Osteoblast (primary cell): ENCODE measurements around the gene SLC37A2. TPM values are rescaled to one million over a fixed set of nuclear protein-coding genes. Genes with fewer than 3 reads are reported as not detected.

ENCODE experiments used
- DNase-seq: peaks from one replicate; pipeline ENCODE4 v3.0.0; 2011; ENCODE audit warnings: low spot score, mixed read lengths; ENCODE audit not compliant: insufficient read length; ENCODE audit errors: missing footprints
- H2AFZ ChIP-seq: 2 replicates; pipeline ENCODE4 v1.6.0; 2011; ENCODE audit warnings: mild to moderate bottlenecking, low read length
- H3K27ac ChIP-seq: 2 replicates; pipeline ENCODE4 v1.5.1; 2011; ENCODE audit warnings: mild to moderate bottlenecking, low read depth, low read length, moderate library complexity
- H3K27me3 ChIP-seq: 2 replicates; pipeline ENCODE4 v1.6.0; 2012; ENCODE audit warnings: mild to moderate bottlenecking, control low read depth, inconsistent platforms, low read length, moderate library complexity; ENCODE audit not compliant: insufficient read depth
- H3K36me3 ChIP-seq: 2 replicates; pipeline ENCODE4 v1.5.1; 2011; ENCODE audit warnings: mild to moderate bottlenecking, low read length, control low read depth, moderate library complexity; ENCODE audit not compliant: insufficient read depth
- H3K4me1 ChIP-seq: 2 replicates; pipeline ENCODE4 v1.5.1; 2011; ENCODE audit warnings: mild to moderate bottlenecking, low read length, control low read depth, moderate library complexity; ENCODE audit not compliant: insufficient read depth
- H3K4me2 ChIP-seq: 2 replicates; pipeline ENCODE4 v1.6.0; 2011; ENCODE audit warnings: mild to moderate bottlenecking, low read length; ENCODE audit not compliant: insufficient read depth
- H3K4me3 ChIP-seq: fragments of 200-600 bp; sonication (generic); 3 replicates; pipeline ENCODE4 v1.5.1; 2012; ENCODE audit warnings: mild to moderate bottlenecking, low read length, inconsistent platforms; ENCODE audit not compliant: insufficient read depth
- H3K79me2 ChIP-seq: 2 replicates; pipeline ENCODE4 v1.6.0; 2012; ENCODE audit warnings: mild to moderate bottlenecking, low read length, control low read depth, inconsistent platforms; ENCODE audit not compliant: insufficient read depth
- H3K9me3 ChIP-seq: 2 replicates; pipeline ENCODE4 v1.5.1; 2011; ENCODE audit warnings: low read depth, low read length, control low read depth
- H4K20me1 ChIP-seq: 2 replicates; pipeline ENCODE4 v1.6.0; 2012; ENCODE audit warnings: mild to moderate bottlenecking, low read length, control low read depth; ENCODE audit not compliant: insufficient read depth
- CTCF ChIP-seq: IDR thresholded peaks from 2 replicates; pipeline ENCODE4 v1.5.1; 2011; ENCODE audit warnings: mild to moderate bottlenecking, low read depth, low read length, moderate library complexity; ENCODE audit errors: extremely low read depth
- total RNA-seq: library from RNA; depleted of rRNA; stranded (reverse); fragments of >200 nt; gene quantifications from 2 replicates; pipeline ENCODE4 v1.2.3, GENCODE V29; 2012

The SLC37A2 gene
- total RNA-seq, 1 donor = 0.36 TPM

DNA sequence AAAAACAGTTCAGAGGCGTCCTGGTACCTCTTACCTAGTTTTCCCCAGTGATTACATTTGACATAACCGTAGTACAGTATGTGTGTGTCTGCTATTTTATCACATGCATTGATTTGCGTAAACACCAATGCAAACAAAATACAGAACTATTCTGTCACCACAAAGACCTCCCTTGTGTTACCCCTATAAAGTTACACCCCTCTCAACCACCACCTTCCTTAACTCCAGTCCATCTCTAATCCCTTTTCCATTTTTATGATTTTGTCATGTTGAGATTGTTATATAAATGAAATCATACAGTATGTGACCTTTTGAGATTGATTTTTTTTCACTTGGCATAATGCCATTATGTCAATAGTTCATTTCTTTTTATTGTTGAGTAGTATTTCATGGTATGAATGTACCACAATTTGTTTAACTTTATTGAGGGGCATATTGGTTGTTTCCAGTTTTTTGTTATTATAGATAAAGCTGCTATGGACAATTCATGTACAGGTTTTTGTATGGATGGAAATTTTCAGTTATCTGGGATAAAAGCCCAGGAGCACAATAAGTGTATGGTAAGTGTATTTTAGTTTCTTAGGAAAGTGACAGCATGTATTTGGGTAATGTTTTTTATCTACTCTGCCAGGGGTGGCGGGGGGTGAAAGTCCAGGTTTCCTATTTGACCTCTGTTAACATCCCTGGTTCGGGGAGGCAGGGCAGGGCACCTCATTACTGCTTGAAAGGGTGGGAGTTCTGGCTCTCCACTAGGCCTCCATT, 6.0 kb upstream of the SLC37A2 start:
- Histone ChIP-seq H3K27ac (no peak overlapping the region), H4K20me1 (no peaks in the 10 kb centered on the region), H3K79me2 (no peaks in the 10 kb centered on the region), H3K27me3 (no peaks in the 10 kb centered on the region), H2AFZ (no peak overlapping the region), H3K4me3 (no peak overlapping the region), H3K9me3 (no peaks in the 10 kb centered on the region), H3K4me1 (no peaks in the 10 kb centered on the region), H3K36me3 (no peaks in the 10 kb centered on the region), H3K4me2 (no peak overlapping the region)
- no peak for TF ChIP-seq CTCF
- DNase-seq = no peak

DNA sequence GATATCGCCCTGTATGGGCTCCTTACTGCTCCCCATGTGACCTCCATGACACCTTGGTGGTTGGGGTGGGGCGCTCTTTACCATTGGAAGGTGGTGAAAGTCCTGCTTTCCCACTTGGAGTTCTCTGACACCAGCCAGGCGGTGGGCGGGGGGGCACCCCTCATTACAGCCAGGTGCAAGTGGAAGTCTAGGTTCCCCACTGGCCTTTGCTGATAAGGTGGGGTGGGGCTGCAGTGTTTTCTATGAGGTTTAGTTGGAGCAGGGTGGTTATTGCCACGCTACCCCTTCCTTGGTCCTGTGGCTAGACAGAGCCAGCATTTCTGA, 5.5 kb upstream of the SLC37A2 start:
- no peaks in the 10 kb centered on the region for H3K79me2 ChIP-seq
- no peak overlapping the region for H3K4me3 ChIP-seq
- H3K27ac ChIP-seq = no peak overlapping the region

GRCh38 chr11:125061281-125061680, 1.8 kb upstream of the SLC37A2 start:
- no peak for TF ChIP-seq CTCF
- no peak overlapping the region for H3K4me2 ChIP-seq
- no peak overlapping the region for H3K27ac ChIP-seq
- H3K27me3 ChIP-seq = no peaks in the 10 kb centered on the region
- H2AFZ ChIP-seq = no peak overlapping the region
- H3K79me2 ChIP-seq = no peaks in the 10 kb centered on the region
- no peak overlapping the region for H3K4me3 ChIP-seq
- H3K9me3 ChIP-seq = no peaks in the 10 kb centered on the region
- H3K36me3 ChIP-seq = no peaks in the 10 kb centered on the region
- H3K4me1 ChIP-seq = peaks cover 7% of the 10 kb centered on the region
- no peak for DNase-seq
- H4K20me1 ChIP-seq = no peaks in the 10 kb centered on the region

More for the DNA sequence above, 5.5 kb upstream of the SLC37A2 start:
- Histone ChIP-seq H2AFZ (no peak overlapping the region), H4K20me1 (no peaks in the 10 kb centered on the region), H3K36me3 (no peaks in the 10 kb centered on the region), H3K4me1 (no peaks in the 10 kb centered on the region), H3K27me3 (no peaks in the 10 kb centered on the region), H3K9me3 (no peaks in the 10 kb centered on the region), H3K4me2 (no peak overlapping the region)
- no peak for TF ChIP-seq CTCF
- no peak for DNase-seq

DNA sequence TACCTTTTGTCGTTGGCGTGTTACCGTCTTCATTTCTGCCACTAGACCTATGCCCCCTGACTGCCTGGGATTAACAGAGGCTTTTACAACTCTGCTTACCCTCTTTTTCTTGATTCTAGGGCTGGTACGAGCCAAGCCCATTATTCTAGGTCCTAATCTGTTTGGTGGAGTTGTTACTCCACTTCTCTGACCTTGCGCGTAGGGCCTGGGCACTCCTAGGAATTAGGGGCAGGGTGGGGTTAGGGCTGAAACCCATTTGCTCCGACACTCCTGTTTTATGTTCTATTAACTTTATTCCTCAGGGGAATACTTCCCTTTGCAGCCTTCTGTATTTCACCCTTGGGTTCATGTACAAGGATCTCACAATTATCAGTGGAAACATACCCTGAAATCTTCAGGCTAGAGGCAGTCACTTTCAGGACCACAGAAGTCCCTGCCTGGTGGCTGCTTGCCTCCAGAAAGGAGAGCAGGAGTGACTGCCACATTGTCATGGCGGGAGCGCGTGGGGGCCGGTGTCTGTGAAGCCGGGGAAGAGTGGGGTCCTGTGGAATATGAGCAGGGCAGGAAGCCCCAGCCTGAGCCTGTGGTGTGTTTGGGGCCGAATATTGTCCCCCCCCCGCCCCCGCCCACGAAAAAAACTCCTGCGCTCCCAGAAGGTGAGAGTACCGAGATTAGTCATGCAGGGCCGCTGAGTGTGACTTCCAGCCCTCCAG, 731 bp upstream of the SLC37A2 start:
- Histone ChIP-seq H3K4me3 (peak overlapping the region; percentile 88), H3K27me3 (no peaks in the 10 kb centered on the region), H3K4me2 (peak overlapping the region; percentile 93), H4K20me1 (no peaks in the 10 kb centered on the region), H3K36me3 (no peaks in the 10 kb centered on the region), H3K9me3 (no peaks in the 10 kb centered on the region), H3K4me1 (peaks cover 7% of the 10 kb centered on the region), H3K27ac (no peak overlapping the region), H2AFZ (peak overlapping the region; percentile 97), H3K79me2 (no peaks in the 10 kb centered on the region)
- no peak for TF ChIP-seq CTCF
- no peak for DNase-seq
